Hepatocyte (in vitro differentiated cells): ENCODE measurements around the gene CLSTN3.

Experiments used
- CTCF ChIP-seq: fragments of 200-600 bp; sonication (generic); IDR thresholded peaks from 2 replicates; pipeline ENCODE4 v1.5.1; 2016; ENCODE audit warnings: antibody characterized with exemption, mild to moderate bottlenecking; ENCODE audit not compliant: poor library complexity
- EZH2 ChIP-seq: fragments of 200-600 bp; sonication (generic); IDR thresholded peaks from 2 replicates; pipeline ENCODE4 v1.6.1; 2016; ENCODE audit warnings: antibody characterized with exemption, mild to moderate bottlenecking, borderline replicate concordance
- EZH2phosphoT487 ChIP-seq: fragments of 200-600 bp; sonication (generic); IDR thresholded peaks from one replicate; pipeline ENCODE4 v1.6.1; 2018; ENCODE audit warnings: antibody characterized with exemption, mild to moderate bottlenecking, low read depth, moderate library complexity; ENCODE audit not compliant: unreplicated experiment, severe bottlenecking

GRCh38 chr12:7113389-7113871 is 16.7 kb upstream of the CLSTN3 start:
- no peak for TF ChIP-seq EZH2phosphoT487
- peak; percentile 76 for TF ChIP-seq CTCF
- no peak for TF ChIP-seq EZH2
